K562 (cell line): ENCODE data around the gene LAMA4. TPM values are rescaled to one million over a fixed set of nuclear protein-coding genes. Genes with fewer than 3 reads are reported as not detected.

Source experiments
- ATF7 ChIP-seq: fragments of 450-650 bp; IDR thresholded peaks from 2 replicates; pipeline ENCODE4 v1.7.1; 2014; ENCODE audit warnings: mild to moderate bottlenecking, moderate library complexity
- CREM ChIP-seq: IDR thresholded peaks from 2 replicates; pipeline ENCODE4 v1.6.1; 2014; ENCODE audit warnings: antibody characterized with exemption, low read depth
- CTBP1 ChIP-seq: fragments of 450-650 bp; IDR thresholded peaks from 2 replicates; pipeline ENCODE4 v1.6.1; 2016; ENCODE audit warnings: borderline replicate concordance
- CXXC5 ChIP-seq: fragments of 250-450 bp; sonication (Bioruptor Pico); IDR thresholded peaks from 2 replicates; pipeline ENCODE4 v1.8.0; 2022; ENCODE audit warnings: inconsistent platforms, mild to moderate bottlenecking, moderate library complexity
- FOXK2 ChIP-seq, 2 experiments: fragments of 450-650 bp; IDR thresholded peaks in 1 of 2; conservative IDR thresholded peaks in 1 of 2; 2 replicates each; pipeline ENCODE4 v1.6.1; 2016; ENCODE audit warnings: low read depth in 2 of 2, mild to moderate bottlenecking in 1 of 2
- HNRNPLL ChIP-seq: fragments of 200-400 bp; formaldehyde crosslinking; IDR thresholded peaks from 2 replicates; pipeline ENCODE4 v1.6.1; 2017; ENCODE audit warnings: low read length, low read depth, mild to moderate bottlenecking; ENCODE audit not compliant: poor library complexity, severe bottlenecking
- NBN ChIP-seq: fragments of 450-650 bp; IDR thresholded peaks from 2 replicates; pipeline ENCODE4 v1.6.1; 2016; ENCODE audit warnings: low read depth, mild to moderate bottlenecking
- NRF1 ChIP-seq, 2 experiments: fragments of 450-650 bp; IDR thresholded peaks in 1 of 2; conservative IDR thresholded peaks in 1 of 2; 2 replicates each; pipeline ENCODE4 v1.6.1; 2014; ENCODE audit warnings: mild to moderate bottlenecking in 2 of 2
- PCBP1 ChIP-seq: fragments of 200-400 bp; formaldehyde crosslinking; IDR thresholded peaks from 2 replicates; pipeline ENCODE4 v1.6.1; 2018; ENCODE audit warnings: mild to moderate bottlenecking, low read depth, low read length; ENCODE audit not compliant: poor library complexity, severe bottlenecking
- RBM22 ChIP-seq: fragments of 200-400 bp; formaldehyde crosslinking; IDR thresholded peaks from 2 replicates; pipeline ENCODE4 v1.6.1; 2018; ENCODE audit warnings: low read length, low read depth; ENCODE audit not compliant: poor library complexity, severe bottlenecking
- RFX1 ChIP-seq: fragments of 450-650 bp; IDR thresholded peaks from 2 replicates; pipeline ENCODE4 v1.6.1; 2016; ENCODE audit warnings: mild to moderate bottlenecking, moderate library complexity
- SMAD4 ChIP-seq: fragments of 250-450 bp; sonication (Bioruptor Pico); conservative IDR thresholded peaks from 2 replicates; pipeline ENCODE4 v1.8.0; 2021; ENCODE audit warnings: inconsistent platforms, mild to moderate bottlenecking, moderate library complexity
- SP2 ChIP-seq: IDR thresholded peaks from 2 replicates; pipeline ENCODE4 v1.6.1; 2011; ENCODE audit warnings: mild to moderate bottlenecking, low read depth, low read length, moderate library complexity; ENCODE audit not compliant: poor library complexity, severe bottlenecking; ENCODE audit errors: extremely low read depth
- SUPT5H ChIP-seq: fragments of 450-650 bp; IDR thresholded peaks from 2 replicates; pipeline ENCODE4 v1.6.1; 2016
- TAF15 ChIP-seq: fragments of 200-400 bp; formaldehyde crosslinking; IDR thresholded peaks from 2 replicates; pipeline ENCODE4 v1.6.1; 2017; ENCODE audit warnings: mild to moderate bottlenecking, low read depth, low read length, moderate library complexity
- TAF9B ChIP-seq: fragments of 450-650 bp; IDR thresholded peaks from 2 replicates; pipeline ENCODE4 v1.6.1; 2018; ENCODE audit warnings: mild to moderate bottlenecking; ENCODE audit not compliant: partially characterized antibody
- TBP ChIP-seq: optimal IDR thresholded peaks from 2 replicates; pipeline ENCODE3; 2011; ENCODE audit warnings: low read depth, low read length, improper control_type of control experiment
- TEAD1 ChIP-seq, 2 experiments: fragments of 450-650 bp in 1 of 2; sonication (generic) in 1 of 2; formaldehyde crosslinking; IDR thresholded peaks; 2 replicates each; pipeline versions ENCODE4 v1.4.0 to v1.8.0; 2020 to 2022; ENCODE audit warnings: mild to moderate bottlenecking in 2 of 2, missing genetic modification reagents in 1 of 2
- ZNF212 ChIP-seq: fragments of 450-650 bp; formaldehyde crosslinking; IDR thresholded peaks from 2 replicates; pipeline ENCODE4 v1.4.0; 2020; ENCODE audit warnings: mild to moderate bottlenecking
- polyA plus RNA-seq, 8 experiments: library from polyadenylated mRNA; depleted of rRNA in 4 of 8; stranded (reverse) in 5 of 8; unstranded in 3 of 8; fragments of >200 nt; fragmentation: Nextera tagmentation in 2 of 8; fragmentation: Illumina TruSeq in 1 of 8; extraction: Ambion mirVana in 2 of 8; extraction: Trizol in 1 of 8; gene quantifications; 2 replicates each; pipeline versions ENCODE4 v1.2.1 to v1.2.3, GENCODE V29; 2011 to 2014; ENCODE audit warnings: inconsistent platforms in 1 of 8, missing spikeins in 1 of 8
- total RNA-seq, 7 experiments: library from RNA; depleted of rRNA in 6 of 7; stranded (reverse); fragments of >200 nt in 6 of 7; fragmentation: Illumina TruSeq in 2 of 7; extraction: Trizol in 2 of 7; gene quantifications; 2 replicates each; pipeline versions ENCODE4 v1.2.1 to v1.2.3, GENCODE V29; 2011 to 2021; ENCODE audit warnings: low replicate concordance in 1 of 7
- TF ChIP-seq, protein P1 (sequence below): fragments of 250-450 bp; sonication (Bioruptor Pico); IDR thresholded peaks from 2 replicates; pipeline ENCODE4 v1.5.0; 2021; ENCODE audit warnings: mild to moderate bottlenecking, borderline replicate concordance
- TF ChIP-seq, protein P2 (sequence below), 2 experiments: fragments of 450-650 bp in 1 of 2; IDR thresholded peaks; 2 replicates each; pipeline ENCODE4 v1.6.1; 2011 to 2017; ENCODE audit warnings: low read depth in 2 of 2, antibody characterized with exemption in 1 of 2, borderline replicate concordance in 1 of 2, low read length in 1 of 2, mild to moderate bottlenecking in 1 of 2, mixed read lengths in 1 of 2; ENCODE audit not compliant: control insufficient read depth in 1 of 2
- TF ChIP-seq, protein P3 (sequence below): sonication (generic); formaldehyde crosslinking; IDR thresholded peaks from 2 replicates; pipeline ENCODE4 v1.9.0; 2022; ENCODE audit warnings: mild to moderate bottlenecking, missing genetic modification reagents

Gene LAMA4
- total and polyA plus RNA-seq, 9 of the 15 experiments (the other 6 are each of a cell fraction or from before 2014, with no cell fraction given): 0.05 to 2.9 (median 0.51) TPM

DNA sequence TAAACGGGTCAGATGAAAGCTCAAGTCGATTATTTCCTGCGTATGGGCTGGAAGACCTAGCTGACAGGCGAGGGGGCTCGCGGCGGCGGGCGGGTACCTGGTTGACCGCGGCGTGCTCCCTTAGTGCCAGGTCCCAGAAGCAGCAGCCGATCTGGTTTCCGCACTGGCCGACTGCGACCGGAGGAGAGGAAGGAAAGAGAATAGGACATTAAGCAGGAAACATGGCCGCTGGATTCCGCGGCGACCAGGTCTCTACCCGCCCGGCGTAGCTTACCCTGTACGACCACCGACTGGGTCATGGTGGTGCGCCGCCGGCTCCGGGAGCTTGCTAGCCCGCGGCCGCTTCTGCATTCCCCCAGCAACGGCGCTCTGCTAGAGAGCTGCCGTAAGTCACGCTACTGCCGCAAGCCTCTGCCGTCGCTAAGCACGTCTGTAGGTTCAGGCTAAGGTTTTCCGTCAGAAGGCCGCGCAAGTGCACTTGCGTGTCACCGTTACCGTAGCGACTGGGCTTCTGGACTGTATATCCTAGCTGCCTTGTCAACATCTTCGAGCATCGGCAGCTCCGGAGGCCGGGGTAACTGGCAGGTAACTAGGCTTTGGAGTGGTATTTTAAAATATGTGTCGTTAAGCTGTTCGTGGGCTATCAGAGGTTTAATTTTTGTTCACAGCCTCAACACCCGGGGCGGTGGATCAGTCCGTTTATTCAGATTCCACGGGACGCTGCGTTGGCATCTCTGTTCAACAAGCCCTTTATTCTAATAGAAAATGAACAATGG is 167.0 kb downstream of the LAMA4 start, which contains the start of the genes FAM229B and TUBE1 (continued):
- TF ChIP-seq RBM22: peak; percentile 75
- TF ChIP-seq HNRNPLL: peak; percentile 99
- TF ChIP-seq TAF15: peak; percentile 96; the same call in 1 of the 2 replicates
- TF ChIP-seq SP2: no peak
- peak; percentile 95 for TF ChIP-seq SUPT5H
- peak; percentile 78 for TF ChIP-seq ATF7
- peak; percentile 69; the same call in 1 of the 2 replicates for TF ChIP-seq CTBP1
- TF ChIP-seq NRF1 (conservative IDR thresholded peaks at IDR 0.05 in 1 of 2, IDR thresholded peaks at IDR 0.05 in 1 of 2): peak; percentile 88 to 90
- TF ChIP-seq NBN: no peak
- TF ChIP-seq SMAD4 (CRISPR knock-in tag): no peak
- TF ChIP-seq, protein P1, sequence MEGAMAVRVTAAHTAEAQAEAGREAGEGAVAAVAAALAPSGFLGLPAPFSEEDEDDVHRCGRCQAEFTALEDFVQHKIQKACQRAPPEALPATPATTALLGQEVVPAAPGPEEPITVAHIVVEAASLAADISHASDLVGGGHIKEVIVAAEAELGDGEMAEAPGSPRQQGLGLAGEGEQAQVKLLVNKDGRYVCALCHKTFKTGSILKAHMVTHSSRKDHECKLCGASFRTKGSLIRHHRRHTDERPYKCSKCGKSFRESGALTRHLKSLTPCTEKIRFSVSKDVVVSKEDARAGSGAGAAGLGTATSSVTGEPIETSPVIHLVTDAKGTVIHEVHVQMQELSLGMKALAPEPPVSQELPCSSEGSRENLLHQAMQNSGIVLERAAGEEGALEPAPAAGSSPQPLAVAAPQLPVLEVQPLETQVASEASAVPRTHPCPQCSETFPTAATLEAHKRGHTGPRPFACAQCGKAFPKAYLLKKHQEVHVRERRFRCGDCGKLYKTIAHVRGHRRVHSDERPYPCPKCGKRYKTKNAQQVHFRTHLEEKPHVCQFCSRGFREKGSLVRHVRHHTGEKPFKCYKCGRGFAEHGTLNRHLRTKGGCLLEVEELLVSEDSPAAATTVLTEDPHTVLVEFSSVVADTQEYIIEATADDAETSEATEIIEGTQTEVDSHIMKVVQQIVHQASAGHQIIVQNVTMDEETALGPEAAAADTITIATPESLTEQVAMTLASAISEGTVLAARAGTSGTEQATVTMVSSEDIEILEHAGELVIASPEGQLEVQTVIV (CRISPR knock-in tag): peak; percentile 96
- peak in 1 of 2 experiments; percentile 83; a peak in 2 of 4 replicates for TF ChIP-seq TEAD1 (CRISPR knock-in tag; IDR thresholded peaks at IDR 0.05)
- peak; percentile 51 for TF ChIP-seq TAF9B
- TF ChIP-seq, protein P2, sequence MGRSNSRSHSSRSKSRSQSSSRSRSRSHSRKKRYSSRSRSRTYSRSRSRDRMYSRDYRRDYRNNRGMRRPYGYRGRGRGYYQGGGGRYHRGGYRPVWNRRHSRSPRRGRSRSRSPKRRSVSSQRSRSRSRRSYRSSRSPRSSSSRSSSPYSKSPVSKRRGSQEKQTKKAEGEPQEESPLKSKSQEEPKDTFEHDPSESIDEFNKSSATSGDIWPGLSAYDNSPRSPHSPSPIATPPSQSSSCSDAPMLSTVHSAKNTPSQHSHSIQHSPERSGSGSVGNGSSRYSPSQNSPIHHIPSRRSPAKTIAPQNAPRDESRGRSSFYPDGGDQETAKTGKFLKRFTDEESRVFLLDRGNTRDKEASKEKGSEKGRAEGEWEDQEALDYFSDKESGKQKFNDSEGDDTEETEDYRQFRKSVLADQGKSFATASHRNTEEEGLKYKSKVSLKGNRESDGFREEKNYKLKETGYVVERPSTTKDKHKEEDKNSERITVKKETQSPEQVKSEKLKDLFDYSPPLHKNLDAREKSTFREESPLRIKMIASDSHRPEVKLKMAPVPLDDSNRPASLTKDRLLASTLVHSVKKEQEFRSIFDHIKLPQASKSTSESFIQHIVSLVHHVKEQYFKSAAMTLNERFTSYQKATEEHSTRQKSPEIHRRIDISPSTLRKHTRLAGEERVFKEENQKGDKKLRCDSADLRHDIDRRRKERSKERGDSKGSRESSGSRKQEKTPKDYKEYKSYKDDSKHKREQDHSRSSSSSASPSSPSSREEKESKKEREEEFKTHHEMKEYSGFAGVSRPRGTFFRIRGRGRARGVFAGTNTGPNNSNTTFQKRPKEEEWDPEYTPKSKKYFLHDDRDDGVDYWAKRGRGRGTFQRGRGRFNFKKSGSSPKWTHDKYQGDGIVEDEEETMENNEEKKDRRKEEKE (IDR thresholded peaks at IDR 0.05; ENCODE audit: borderline replicate concordance in 1 of 2, control insufficient read depth in 1 of 2, low read depth in 2 of 2, low read length in 1 of 2): no peak
- TF ChIP-seq CREM: peak; percentile 88
- peak; percentile 46; the same call in 1 of the 2 replicates for TF ChIP-seq CXXC5 (CRISPR knock-in tag)
- TF ChIP-seq, protein P3, sequence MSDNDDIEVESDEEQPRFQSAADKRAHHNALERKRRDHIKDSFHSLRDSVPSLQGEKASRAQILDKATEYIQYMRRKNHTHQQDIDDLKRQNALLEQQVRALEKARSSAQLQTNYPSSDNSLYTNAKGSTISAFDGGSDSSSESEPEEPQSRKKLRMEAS (CRISPR knock-in tag): 0 out of 2 replicates have a peak, but pooled peaks have one; percentile 31
- peak; percentile 97 for TF ChIP-seq RFX1
- no peak for TF ChIP-seq PCBP1
- 0 out of 2 replicates have a peak, but pooled peaks have one; percentile 10 for TF ChIP-seq ZNF212 (CRISPR knock-in tag)
- TF ChIP-seq TBP: peak; percentile 71
- peak; percentile 32 to 79; a peak in 3 of 4 replicates for TF ChIP-seq FOXK2 (conservative IDR thresholded peaks at IDR 0.05 in 1 of 2, IDR thresholded peaks at IDR 0.05 in 1 of 2; ENCODE audit: low read depth in 2 of 2)
